Epidermal melanocyte (primary cell): ENCODE results near the gene TFEB.

Experiments used
- DNase-seq: peaks from one replicate; pipeline ENCODE4 v3.0.0; 2011; ENCODE audit warnings: low spot score; ENCODE audit not compliant: insufficient read length

The TFEB gene

GRCh38 chr6:41735427-41736185 lies at the start of gene TFEB:
TSS of gene TFEB (minus strand) at chr6:41735608. CDS start at chr6:41691213, 44,395 bp downstream.
- peak; percentile 98 for DNase-seq

GRCh38 chr6:41784581-41785171 lies 49.3 kb upstream of the TFEB start:
- DNase-seq = no peak

- DNase-seq = no peak
These were observed 47.8 kb upstream of the TFEB start for GRCh38 chr6:41783106-41783780.

- DNase-seq = peak; percentile 7
These were observed 45.9 kb upstream of the TFEB start for GRCh38 chr6:41781366-41781730.

- peak; percentile 18 for DNase-seq
These were observed 45.4 kb upstream of the TFEB start, which contains the start of gene PRICKLE4 for GRCh38 chr6:41780551-41781365. TSS of gene PRICKLE4 (plus strand) at chr6:41780782. CDS start at chr6:41783474, 2,692 bp downstream.

GRCh38 chr6:41779788-41780550 lies 44.6 kb upstream of the TFEB start, which contains the start of gene FRS3:
TSS of gene FRS3 (minus strand) at chr6:41779900. CDS start at chr6:41776987, 2,913 bp downstream.
- peak; percentile 94 for DNase-seq

GRCh38 chr6:41779336-41779735 lies 43.9 kb upstream of the TFEB start:
- DNase-seq = no peak

- DNase-seq = no peak
These were observed 43.5 kb upstream of the TFEB start for GRCh38 chr6:41778895-41779294.

- no peak for DNase-seq
These were observed 42.3 kb upstream of the TFEB start for GRCh38 chr6:41777551-41778285.

- DNase-seq = no peak
These were observed 40.0 kb upstream of the TFEB start for GRCh38 chr6:41775293-41775882.

GRCh38 chr6:41774841-41775240 lies 39.4 kb upstream of the TFEB start:
- no peak for DNase-seq

GRCh38 chr6:41771058-41771983 lies 35.9 kb upstream of the TFEB start:
- no peak for DNase-seq

- DNase-seq = no peak
These were observed 35.1 kb upstream of the TFEB start for GRCh38 chr6:41770381-41771057.

GRCh38 chr6:41769376-41769775 lies 34.0 kb upstream of the TFEB start:
- no peak for DNase-seq

- no peak for DNase-seq
These were observed 33.3 kb upstream of the TFEB start for GRCh38 chr6:41768545-41769308.

GRCh38 chr6:41767112-41767833 lies 31.9 kb upstream of the TFEB start:
- DNase-seq = peak; percentile 50
